GM08714 (cell line): ENCODE measurements around the gene SDK1.
"Not testable (repeated sequence)": the region's sequence is repeated elsewhere in the genome, so short reads cannot be mapped to it uniquely, and the experiment has no call there.

Source experiments
- H3K4me3 ChIP-seq: fragments of 200-500 bp; sonication (Bioruptor generic); 2 replicates; pipeline ENCODE4 v1.5.1; 2014; ENCODE audit warnings: mild to moderate bottlenecking, low read length, inconsistent platforms
- ZNF274 ChIP-seq: IDR thresholded peaks from 2 replicates; pipeline ENCODE4 v1.6.1; 2012; ENCODE audit warnings: mild to moderate bottlenecking, low read depth, low read length

SDK1 gene

DNA sequence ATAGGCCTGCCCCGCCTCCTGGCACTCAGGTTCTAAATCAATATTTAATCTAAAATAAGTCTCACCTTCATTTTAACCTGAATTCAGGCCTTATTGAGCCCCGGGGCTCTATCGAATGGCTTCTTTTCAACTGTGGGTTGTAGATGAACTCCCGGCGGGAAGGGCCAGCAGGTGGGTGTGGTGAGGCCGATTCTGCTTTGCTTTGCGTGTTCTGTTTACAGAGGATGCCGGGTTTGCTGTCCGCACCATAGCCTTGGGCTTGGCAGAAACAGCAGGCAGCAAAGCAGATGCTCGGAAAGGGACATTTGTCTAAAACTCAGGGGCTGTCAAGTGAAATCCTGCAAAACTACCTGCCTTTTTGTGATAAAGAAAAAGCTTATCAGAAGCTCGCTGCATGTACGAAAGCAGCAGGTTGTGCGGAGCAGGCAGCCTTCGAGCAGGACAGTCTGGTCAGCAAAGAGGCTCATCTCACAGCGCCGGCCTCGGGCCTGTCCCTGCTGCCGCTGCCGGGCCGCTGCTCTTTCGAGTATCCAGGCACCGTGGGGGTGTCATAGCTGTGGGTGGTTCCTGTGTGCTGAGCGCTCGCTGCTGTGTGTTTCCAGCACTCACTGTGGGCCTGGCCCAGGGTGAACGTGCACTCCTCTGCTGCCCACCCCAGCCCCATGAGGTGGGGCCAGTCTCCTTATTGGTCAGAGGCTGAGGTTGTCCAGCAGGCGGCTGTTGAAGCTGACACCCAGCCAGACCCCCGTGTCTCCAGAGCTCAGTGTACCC, 946.2 kb downstream of the SDK1 start:
- H3K4me3 ChIP-seq = no peak overlapping the region
- TF ChIP-seq ZNF274 = no peak

DNA sequence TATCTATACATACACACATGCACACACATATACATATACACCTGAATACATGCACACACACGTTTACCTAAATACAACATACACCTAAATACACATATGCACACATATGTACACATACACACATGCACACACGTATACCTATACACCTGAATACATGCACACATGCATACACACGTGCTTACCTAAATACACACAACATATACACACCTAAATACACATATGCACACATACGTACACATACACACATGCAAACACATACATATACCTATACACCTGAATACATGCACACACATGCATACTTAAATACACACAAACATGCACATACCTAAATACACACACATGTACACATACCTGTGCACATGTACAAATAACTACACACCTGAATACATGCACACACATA, 947.2 kb downstream of the SDK1 start:
- TF ChIP-seq ZNF274 = no peak
- H3K4me3 ChIP-seq = no peak overlapping the region

DNA sequence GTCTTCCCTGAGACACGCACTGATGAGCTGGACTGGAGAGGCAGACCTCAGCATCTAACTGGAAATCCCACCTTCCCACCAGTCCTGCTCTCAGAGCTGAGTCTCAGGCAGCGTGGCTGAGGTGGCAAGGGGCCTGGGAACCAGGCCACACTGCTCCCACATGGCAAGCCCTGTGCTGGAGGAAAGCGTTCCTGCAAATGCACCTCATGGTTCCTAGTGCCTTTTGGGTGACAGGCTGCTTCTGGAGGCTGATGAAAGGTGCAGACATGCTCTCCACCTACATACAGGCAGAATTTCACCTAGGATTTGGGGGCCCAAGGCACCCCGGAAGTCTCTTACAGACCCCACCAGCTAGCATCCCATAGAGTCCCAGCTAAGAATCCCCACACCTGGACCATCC, 948.2 kb downstream of the SDK1 start:
- no peak overlapping the region for H3K4me3 ChIP-seq
- no peak for TF ChIP-seq ZNF274

DNA sequence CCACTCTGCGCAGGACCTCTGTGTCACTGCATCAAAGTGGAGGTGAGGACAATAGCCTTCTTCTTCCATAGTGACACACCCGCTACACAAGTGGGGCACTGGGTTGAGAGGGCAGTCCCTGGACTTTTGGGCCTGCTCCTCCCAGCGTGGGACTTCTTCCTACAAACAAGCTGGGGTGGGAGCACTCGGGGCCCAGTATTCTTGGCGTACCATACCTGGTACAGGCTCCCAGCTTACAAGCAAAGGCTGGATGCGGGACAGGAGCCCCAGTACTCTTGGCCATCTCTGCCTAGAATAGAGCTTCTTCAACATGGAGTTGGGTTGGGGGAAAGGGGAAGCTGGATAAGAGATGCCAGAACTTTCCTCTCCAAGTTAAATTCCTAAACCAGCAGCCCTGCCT, 954.3 kb downstream of the SDK1 start:
- no peak for TF ChIP-seq ZNF274
- H3K4me3 ChIP-seq = no peak overlapping the region

DNA sequence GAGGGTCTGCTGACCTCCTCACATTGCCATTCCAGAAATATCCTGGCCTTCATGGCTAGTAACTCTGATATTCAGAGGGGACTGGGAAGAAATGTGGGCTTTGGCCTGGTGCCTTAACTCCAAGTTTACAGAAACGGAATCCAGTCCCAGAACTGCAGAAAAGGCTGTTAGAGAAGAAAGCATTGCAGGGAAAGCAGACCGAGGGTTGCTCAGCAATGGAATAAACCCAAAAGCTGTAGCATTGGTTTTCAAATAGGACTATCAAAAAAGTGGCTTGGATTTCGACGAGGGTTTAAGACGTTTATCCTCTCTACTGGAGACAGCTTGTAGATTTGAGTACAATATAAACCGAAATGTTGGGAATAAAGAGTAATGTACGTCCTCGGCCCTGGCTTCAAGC, 955.2 kb downstream of the SDK1 start:
- TF ChIP-seq ZNF274 = no peak
- no peak overlapping the region for H3K4me3 ChIP-seq

DNA sequence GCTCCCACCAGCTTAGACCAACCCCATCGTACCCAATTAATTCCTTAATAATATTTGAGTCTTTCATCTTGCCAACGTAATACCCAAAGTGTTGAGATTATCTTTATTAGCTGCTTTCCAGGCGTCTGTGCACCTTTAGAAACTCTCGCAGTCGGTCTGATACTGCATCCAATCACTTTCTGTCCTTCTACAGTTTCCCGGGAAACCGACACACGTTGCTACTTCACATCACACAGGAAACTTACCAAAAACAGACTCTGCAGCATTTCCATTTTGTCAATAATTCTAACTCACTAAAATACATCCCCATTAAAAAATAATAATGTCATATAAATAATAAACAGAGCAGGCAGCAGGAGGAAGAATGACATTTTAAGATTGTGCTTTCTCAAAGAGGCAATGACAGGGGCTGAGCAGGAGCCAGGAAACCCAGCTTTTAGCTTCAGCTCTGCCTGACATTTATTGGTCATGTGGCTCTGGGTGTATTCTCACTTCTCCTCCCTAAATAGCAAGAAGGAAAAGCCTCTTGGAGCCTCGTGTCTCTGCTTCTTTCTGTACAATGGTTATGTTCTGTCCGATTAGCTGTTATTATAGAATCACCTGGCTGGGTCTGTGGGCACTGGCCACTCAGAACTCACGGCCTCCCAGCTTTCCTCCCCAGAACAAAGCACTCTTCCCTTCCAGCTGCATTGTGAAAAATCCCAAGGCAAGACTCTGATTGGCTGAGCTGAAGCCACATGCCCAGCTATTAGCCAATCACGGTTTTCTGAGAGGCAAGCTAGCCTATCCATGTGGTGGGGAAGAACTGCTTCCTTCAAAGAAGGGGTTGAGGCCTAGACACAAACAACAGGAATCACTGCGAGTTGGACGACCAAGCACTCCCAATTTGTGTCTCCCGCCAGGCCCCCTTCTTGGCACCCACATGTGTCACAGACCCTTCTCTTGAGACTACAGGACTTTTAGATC, 956.4 kb downstream of the SDK1 start:
- no peak overlapping the region for H3K4me3 ChIP-seq
- no peak for TF ChIP-seq ZNF274

DNA sequence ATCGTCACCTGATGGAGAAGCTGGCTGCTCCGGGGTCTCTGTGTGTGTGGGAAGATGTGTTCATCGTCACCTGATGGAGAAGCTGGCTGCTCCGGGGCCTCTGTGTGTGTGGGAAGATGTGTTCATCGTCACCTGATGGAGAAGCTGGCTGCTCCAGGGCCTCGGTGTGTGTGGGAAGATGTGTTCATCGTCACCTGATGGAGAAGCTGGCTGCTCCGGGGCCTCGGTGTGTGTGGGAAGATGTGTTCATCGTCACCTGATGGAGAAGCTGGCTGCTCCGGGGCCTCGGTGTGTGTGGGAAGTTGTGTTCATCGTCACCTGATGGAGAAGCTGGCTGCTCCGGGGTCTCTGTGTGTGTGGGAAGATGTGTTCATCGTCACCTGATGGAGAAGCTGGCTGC, 959.1 kb downstream of the SDK1 start:
- not testable (repeated sequence) for H3K4me3 ChIP-seq

DNA sequence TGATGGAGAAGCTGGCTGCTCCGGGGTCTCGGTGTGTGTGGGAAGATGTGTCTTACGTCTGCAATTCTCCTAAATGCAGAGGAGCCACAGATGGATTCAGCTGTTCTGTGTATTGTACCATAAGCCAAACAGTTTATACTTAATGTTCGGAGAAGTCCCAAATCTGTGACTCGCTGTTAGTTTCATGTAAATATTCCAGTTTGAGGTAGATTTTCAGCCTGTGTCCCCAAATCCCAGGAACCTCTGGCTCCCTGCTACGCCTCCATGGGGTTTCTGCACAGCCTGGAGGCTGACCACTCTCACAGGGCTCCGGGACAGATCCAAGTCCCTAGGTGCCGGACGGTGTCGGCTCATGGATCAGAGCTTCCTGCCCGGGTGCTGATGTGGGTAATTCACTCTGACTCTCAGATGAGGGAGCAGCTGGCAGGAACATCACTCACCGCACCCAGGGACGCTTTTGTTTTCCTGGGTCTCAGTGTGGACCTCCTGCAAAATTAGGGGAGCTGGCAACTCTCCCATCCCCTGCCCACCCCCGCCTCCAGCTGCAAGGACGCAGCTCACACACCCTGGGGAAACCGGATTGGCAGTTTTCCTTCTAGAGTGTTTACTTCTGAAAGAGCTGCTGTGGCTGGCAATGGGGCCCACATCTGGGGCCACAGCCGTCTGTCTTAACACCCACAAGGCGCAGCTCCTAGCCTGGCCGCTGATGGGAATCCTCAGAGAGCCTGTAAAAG, 960.0 kb downstream of the SDK1 start:
- no peak for TF ChIP-seq ZNF274
- no peak overlapping the region for H3K4me3 ChIP-seq

DNA sequence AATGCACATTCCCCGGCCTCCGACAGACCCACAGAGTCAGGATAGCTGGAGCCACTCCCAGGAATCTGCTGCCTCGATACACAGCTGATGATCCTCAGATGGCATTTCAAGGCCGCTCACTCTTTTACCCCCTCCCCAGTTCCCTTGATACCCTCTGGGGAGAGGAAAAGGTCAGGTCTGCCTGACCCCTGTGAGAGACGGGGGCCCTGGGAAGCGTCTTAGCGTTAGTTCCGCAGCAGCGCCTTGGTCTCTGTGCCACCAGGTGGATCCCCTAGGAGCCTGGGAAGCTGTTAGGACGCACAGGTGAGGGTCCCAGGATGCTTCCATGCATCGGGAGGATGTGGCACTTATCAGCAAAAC, 960.5 kb downstream of the SDK1 start:
- H3K4me3 ChIP-seq = no peak overlapping the region
- no peak for TF ChIP-seq ZNF274

DNA sequence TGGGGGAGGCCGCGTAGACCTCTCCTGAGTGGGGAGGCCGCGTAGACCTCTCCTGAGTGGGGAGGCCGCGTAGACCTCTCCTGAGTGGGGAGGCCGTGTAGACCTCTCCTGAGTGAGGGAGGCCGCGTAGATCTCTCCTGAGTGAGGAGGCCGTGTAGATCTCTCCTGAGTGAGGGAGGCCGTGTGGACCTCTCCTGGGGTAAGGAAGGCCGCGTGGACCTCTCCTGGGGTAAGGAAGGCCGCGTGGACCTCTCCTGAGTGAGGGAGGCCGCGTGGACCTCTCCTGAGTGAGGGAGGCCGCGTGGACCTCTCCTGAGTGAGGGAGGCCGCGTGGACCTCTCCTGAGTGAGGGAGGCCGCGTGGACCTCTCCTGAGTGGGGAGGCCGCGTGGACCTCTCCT, 963.2 kb downstream of the SDK1 start:
- not testable (repeated sequence) for H3K4me3 ChIP-seq

DNA sequence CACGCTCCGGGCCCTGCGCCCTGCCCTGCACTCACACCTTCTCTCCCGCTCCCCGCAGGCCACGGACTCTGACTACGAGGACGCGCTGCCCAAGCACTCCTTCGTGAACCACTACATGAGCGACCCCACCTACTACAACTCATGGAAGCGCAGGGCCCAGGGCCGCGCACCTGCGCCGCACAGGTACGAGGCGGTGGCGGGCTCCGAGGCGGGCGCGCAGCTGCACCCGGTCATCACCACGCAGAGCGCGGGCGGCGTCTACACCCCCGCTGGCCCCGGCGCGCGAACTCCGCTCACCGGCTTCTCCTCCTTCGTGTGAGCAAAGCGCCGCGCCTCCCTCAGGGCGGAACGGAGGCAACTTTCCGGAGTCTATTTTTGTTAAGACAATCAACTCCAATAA, 964.0 kb downstream of the SDK1 start:
- no peak for TF ChIP-seq ZNF274
- H3K4me3 ChIP-seq = no peak overlapping the region

DNA sequence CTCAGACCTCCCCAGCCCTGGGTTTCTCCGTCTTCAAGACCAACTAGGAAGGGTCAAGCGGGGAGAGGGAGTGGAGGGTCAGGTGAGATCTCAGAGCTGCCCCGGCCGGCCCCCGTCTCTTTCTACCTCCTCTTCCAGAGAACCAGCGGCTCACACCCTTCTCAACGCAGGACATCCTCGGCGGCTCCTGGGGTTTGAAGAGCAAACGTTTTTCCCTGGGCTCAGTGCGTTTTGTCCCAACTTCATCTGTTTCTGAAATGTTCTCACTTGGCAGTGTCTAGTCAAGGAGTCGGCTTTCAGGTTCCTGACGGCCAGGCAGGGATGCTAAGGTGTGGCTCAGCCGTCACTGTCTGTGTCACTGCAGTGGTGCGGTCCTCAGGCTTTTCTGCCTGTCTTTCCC, 964.6 kb downstream of the SDK1 start:
- no peak overlapping the region for H3K4me3 ChIP-seq
- TF ChIP-seq ZNF274 = no peak

DNA sequence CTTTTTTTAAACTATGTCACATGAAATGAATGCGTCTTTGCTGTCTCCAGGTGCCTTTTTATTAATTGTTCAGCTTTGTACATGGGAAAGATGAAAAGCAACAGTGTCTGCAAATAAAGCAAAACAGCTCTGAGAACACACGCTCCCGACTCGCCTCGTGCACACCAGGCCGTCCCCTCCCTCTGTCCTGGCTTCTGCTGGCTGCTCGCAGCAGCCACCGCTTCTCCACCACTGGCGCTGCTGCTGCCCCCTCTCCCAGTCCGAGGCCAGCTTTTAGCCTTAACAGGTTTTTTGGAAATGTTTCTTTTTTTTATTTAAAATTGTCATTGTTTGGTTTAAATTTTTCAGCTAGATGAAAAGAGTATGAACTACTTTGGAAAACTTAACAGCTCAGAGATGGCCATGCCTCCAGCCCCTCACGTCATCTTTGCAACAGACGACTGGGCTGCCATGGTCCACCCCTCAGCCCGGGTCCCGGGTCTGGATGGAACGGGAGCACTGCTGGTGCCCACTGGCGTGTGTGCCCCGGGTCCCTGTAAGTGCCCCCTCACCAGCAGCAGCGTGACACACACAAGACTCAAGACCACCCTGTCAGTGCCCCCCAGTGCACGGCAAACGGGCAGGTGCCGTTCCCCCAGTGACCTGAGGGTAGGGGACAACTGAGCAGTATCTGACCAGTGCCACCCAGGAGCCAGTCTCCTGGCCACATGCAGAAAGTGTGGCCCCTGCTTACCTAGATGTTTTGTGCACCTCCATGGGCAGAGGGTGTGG, 965.4 kb downstream of the SDK1 start:
- no peak overlapping the region for H3K4me3 ChIP-seq
- no peak for TF ChIP-seq ZNF274

DNA sequence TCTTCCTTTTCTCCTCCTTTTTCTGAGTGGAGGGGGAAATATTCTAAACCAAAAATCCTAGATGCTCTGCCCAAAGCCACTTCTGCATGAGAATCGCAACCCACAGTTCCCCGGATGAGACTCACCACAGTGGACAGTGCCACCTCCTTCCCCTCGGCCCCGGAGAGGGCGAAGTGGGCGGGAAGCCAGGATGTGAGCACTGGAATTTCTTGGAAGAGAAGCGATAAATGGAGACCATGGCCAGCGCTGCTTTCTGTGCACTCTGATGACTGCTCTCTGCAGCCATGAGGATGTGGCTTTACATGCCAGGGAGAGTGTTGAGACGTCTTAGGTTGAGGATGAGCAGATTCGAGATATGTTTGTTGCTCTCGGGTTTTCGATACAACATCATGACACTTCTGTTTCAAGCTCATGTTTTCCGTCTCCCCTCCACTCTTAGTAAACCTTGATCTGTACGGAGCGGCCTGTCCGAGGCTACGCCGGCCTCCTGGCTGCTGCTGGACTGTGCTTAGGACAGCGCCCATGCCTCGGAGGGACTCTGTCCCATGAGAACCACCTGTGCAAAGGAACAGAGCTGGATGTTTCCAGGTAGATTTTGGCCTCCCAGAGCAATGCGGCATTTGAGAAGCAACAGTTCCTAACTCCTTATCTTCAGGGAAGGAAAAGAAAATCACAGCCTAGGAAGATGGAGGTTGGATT, 966.4 kb downstream of the SDK1 start:
- no peak for TF ChIP-seq ZNF274
- no peak overlapping the region for H3K4me3 ChIP-seq
